GM04503 (cell line): ENCODE results near the gene SLC5A11.

Experiments used
- DNase-seq: peaks from one replicate; pipeline ENCODE4 v3.0.0-alpha.2; 2012; ENCODE audit warnings: low read depth

SLC5A11 gene

GRCh38 chr16:24920568-24920967 is 74.8 kb downstream of the SLC5A11 start:
- DNase-seq: no peak

GRCh38 chr16:24921229-24921628 is 75.5 kb downstream of the SLC5A11 start:
- no peak for DNase-seq

- DNase-seq: no peak
Measured at GRCh38 chr16:24925163-24925562, 79.4 kb downstream of the SLC5A11 start.

GRCh38 chr16:24929409-24929808 is 83.6 kb downstream of the SLC5A11 start:
- no peak for DNase-seq

- no peak for DNase-seq
Measured at GRCh38 chr16:24930440-24930839, 84.7 kb downstream of the SLC5A11 start.

- DNase-seq: no peak
Measured at GRCh38 chr16:24931091-24931490, 85.3 kb downstream of the SLC5A11 start.

- no peak for DNase-seq
Measured at GRCh38 chr16:24935336-24935735, 89.6 kb downstream of the SLC5A11 start.

- no peak for DNase-seq
Measured at GRCh38 chr16:24936151-24936550, 90.4 kb downstream of the SLC5A11 start.

GRCh38 chr16:24939224-24939623 is 93.5 kb downstream of the SLC5A11 start:
- no peak for DNase-seq

- DNase-seq: no peak
Measured at GRCh38 chr16:24939738-24940137, 94.0 kb downstream of the SLC5A11 start.

- DNase-seq: no peak
Measured at GRCh38 chr16:24943471-24943870, 97.7 kb downstream of the SLC5A11 start.

- DNase-seq: no peak
Measured at GRCh38 chr16:24944206-24944605, 98.4 kb downstream of the SLC5A11 start.

- DNase-seq: no peak
Measured at GRCh38 chr16:24946155-24946554, 100.4 kb downstream of the SLC5A11 start.

GRCh38 chr16:24950275-24950674 is 104.5 kb downstream of the SLC5A11 start:
- peak; percentile 7 for DNase-seq

- DNase-seq: no peak
Measured at GRCh38 chr16:24953306-24953705, 107.5 kb downstream of the SLC5A11 start.

GRCh38 chr16:24953721-24954120 is 108.0 kb downstream of the SLC5A11 start:
- DNase-seq: no peak

GRCh38 chr16:24954137-24954536 is 108.4 kb downstream of the SLC5A11 start:
- DNase-seq: no peak

GRCh38 chr16:24955975-24956731 is 110.4 kb downstream of the SLC5A11 start:
- DNase-seq: no peak

- DNase-seq: no peak
Measured at GRCh38 chr16:24957887-24958286, 112.1 kb downstream of the SLC5A11 start.
